Loucy (cell line): Measurements from ENCODE around the gene SPOCK2.

Experiments used
- H2AFZ ChIP-seq: fragments of 200-600 bp; sonication (generic); 2 replicates; pipeline ENCODE4 v1.6.0; 2016; ENCODE audit warnings: antibody characterized with exemption, mild to moderate bottlenecking, low read length, moderate library complexity
- H3F3A ChIP-seq: fragments of 200-600 bp; 2 replicates; pipeline ENCODE4 v1.6.0; 2016; ENCODE audit warnings: antibody characterized with exemption, low read depth, mild to moderate bottlenecking
- H3K27me3 ChIP-seq: fragments of 200-600 bp; sonication (generic); 2 replicates; pipeline ENCODE4 v1.6.1; 2014; ENCODE audit warnings: low read length, mild to moderate bottlenecking; ENCODE audit not compliant: insufficient read depth, poor library complexity, severe bottlenecking
- H3K36me3 ChIP-seq: fragments of 200-600 bp; sonication (generic); 2 replicates; pipeline ENCODE4 v1.6.1; 2016; ENCODE audit warnings: low read length; ENCODE audit not compliant: insufficient read depth
- H3K4me1 ChIP-seq: fragments of 200-600 bp; sonication (generic); 2 replicates; pipeline ENCODE4 v1.5.1; 2014; ENCODE audit warnings: low read length, mild to moderate bottlenecking; ENCODE audit not compliant: insufficient read depth, poor library complexity, severe bottlenecking
- H3K4me2 ChIP-seq: fragments of 200-600 bp; sonication (generic); 2 replicates; pipeline ENCODE4 v1.6.0; 2014; ENCODE audit warnings: antibody characterized with exemption, low read length, low read depth, mild to moderate bottlenecking; ENCODE audit not compliant: poor library complexity, severe bottlenecking
- H3K4me3 ChIP-seq: fragments of 200-600 bp; sonication (generic); 2 replicates; pipeline ENCODE4 v1.5.1; 2014; ENCODE audit warnings: low read length, mild to moderate bottlenecking, mixed read lengths; ENCODE audit not compliant: poor library complexity, severe bottlenecking
- H3K79me2 ChIP-seq: fragments of 200-600 bp; sonication (generic); 2 replicates; pipeline ENCODE4 v1.6.1; 2014; ENCODE audit warnings: low read length; ENCODE audit not compliant: insufficient read depth
- H3K9ac ChIP-seq: fragments of 200-600 bp; sonication (generic); 2 replicates; pipeline ENCODE4 v1.6.0; 2014; ENCODE audit warnings: mild to moderate bottlenecking, low read depth, low read length, moderate library complexity; ENCODE audit not compliant: poor library complexity, severe bottlenecking
- H3K9me2 ChIP-seq: fragments of 200-600 bp; sonication (generic); replicated peaks from 2 replicates; pipeline ENCODE4 v1.6.1; 2016; ENCODE audit warnings: low read depth, low read length, mixed read lengths
- H3K9me3 ChIP-seq: fragments of 200-600 bp; sonication (generic); 2 replicates; pipeline ENCODE4 v1.6.1; 2014; ENCODE audit warnings: mild to moderate bottlenecking, antibody characterized with exemption, low read length, low read depth; ENCODE audit not compliant: insufficient read depth
- H4K20me1 ChIP-seq: fragments of 200-600 bp; sonication (generic); 2 replicates; pipeline ENCODE4 v1.6.0; 2014; ENCODE audit warnings: antibody characterized with exemption, low read length, mild to moderate bottlenecking; ENCODE audit not compliant: insufficient read depth, poor library complexity, severe bottlenecking
- EZH2phosphoT487 ChIP-seq: fragments of 200-600 bp; IDR thresholded peaks from 2 replicates; pipeline ENCODE4 v1.6.1; 2018; ENCODE audit warnings: antibody characterized with exemption, mild to moderate bottlenecking, moderate library complexity, borderline replicate concordance
- TF ChIP-seq, protein P1 (sequence below): fragments of 200-600 bp; sonication (generic); conservative IDR thresholded peaks from 2 replicates; pipeline ENCODE4 v1.5.1; 2014; ENCODE audit warnings: mild to moderate bottlenecking, antibody characterized with exemption, low read length

The SPOCK2 gene

DNA sequence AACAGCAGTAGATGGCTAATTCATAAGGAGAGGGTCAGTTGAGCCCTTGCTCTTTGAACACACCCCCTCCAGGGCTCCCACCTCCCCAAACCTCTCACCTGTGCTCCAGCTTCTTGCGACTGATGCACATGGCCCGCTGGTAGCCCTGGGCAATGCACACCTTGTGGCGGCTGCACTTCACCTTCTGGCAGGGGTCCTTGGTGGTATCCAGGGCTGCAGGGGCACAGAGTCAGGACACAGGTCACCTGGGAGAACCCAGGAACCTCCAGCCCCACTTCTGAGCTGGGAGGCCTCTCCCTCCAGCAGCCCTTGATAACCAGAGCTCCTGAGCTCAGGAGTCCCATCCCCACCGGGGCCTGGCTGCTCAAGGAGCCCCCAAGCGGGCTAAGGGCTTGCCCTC, 16.3 kb downstream of the SPOCK2 start:
- H4K20me1 ChIP-seq, result no peaks in the 10 kb centered on the region
- TF ChIP-seq, protein P1, sequence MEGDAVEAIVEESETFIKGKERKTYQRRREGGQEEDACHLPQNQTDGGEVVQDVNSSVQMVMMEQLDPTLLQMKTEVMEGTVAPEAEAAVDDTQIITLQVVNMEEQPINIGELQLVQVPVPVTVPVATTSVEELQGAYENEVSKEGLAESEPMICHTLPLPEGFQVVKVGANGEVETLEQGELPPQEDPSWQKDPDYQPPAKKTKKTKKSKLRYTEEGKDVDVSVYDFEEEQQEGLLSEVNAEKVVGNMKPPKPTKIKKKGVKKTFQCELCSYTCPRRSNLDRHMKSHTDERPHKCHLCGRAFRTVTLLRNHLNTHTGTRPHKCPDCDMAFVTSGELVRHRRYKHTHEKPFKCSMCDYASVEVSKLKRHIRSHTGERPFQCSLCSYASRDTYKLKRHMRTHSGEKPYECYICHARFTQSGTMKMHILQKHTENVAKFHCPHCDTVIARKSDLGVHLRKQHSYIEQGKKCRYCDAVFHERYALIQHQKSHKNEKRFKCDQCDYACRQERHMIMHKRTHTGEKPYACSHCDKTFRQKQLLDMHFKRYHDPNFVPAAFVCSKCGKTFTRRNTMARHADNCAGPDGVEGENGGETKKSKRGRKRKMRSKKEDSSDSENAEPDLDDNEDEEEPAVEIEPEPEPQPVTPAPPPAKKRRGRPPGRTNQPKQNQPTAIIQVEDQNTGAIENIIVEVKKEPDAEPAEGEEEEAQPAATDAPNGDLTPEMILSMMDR, result no peak
- no peak for TF ChIP-seq EZH2phosphoT487
- no peaks in the 10 kb centered on the region for H3K9me3 ChIP-seq
- no peak overlapping the region for H2AFZ ChIP-seq
- H3F3A ChIP-seq, result no peaks in the 10 kb centered on the region
- H3K9ac ChIP-seq, result no peak overlapping the region
- H3K36me3 ChIP-seq, result no peaks in the 10 kb centered on the region; the same call in 1 of the 2 replicates
- no peaks in the 10 kb centered on the region for H3K9me2 ChIP-seq
- H3K4me1 ChIP-seq, result peaks cover 75% of the 10 kb centered on the region
- no peaks in the 10 kb centered on the region for H3K27me3 ChIP-seq
- no peak overlapping the region for H3K4me3 ChIP-seq
- no peak overlapping the region for H3K4me2 ChIP-seq
- peaks cover 32% of the 10 kb centered on the region for H3K79me2 ChIP-seq

- H3K27me3 ChIP-seq, result no peaks in the 10 kb centered on the region
- no peaks in the 10 kb centered on the region for H3K9me2 ChIP-seq
- peak overlapping the region; percentile 56 for H2AFZ ChIP-seq
- no peaks in the 10 kb centered on the region for H3F3A ChIP-seq
- TF ChIP-seq, protein P1, result peak; percentile 79
- TF ChIP-seq EZH2phosphoT487, result no peak
- peak overlapping the region; percentile 90 for H3K4me2 ChIP-seq
- H3K36me3 ChIP-seq, result peaks cover 14% of the 10 kb centered on the region; the same call in 1 of the 2 replicates
- peak overlapping the region; percentile 82 for H3K4me3 ChIP-seq
- no peaks in the 10 kb centered on the region for H3K9me3 ChIP-seq
- H3K9ac ChIP-seq, result peak overlapping the region; percentile 87
- H3K79me2 ChIP-seq, result peaks cover 35% of the 10 kb centered on the region
- H3K4me1 ChIP-seq, result peaks cover 61% of the 10 kb centered on the region
- peaks cover 3% of the 10 kb centered on the region for H4K20me1 ChIP-seq
These were observed 18.4 kb downstream of the SPOCK2 start for GRCh38 chr10:72069751-72070526.

- peak overlapping the region; percentile 90 for H3K4me2 ChIP-seq
- H3K4me3 ChIP-seq, result peak overlapping the region; percentile 82
- H3K9ac ChIP-seq, result peak overlapping the region; percentile 87
- peaks cover 3% of the 10 kb centered on the region for H4K20me1 ChIP-seq
- TF ChIP-seq, protein P1, result no peak
- no peak for TF ChIP-seq EZH2phosphoT487
- H3K79me2 ChIP-seq, result peaks cover 35% of the 10 kb centered on the region
- no peak overlapping the region for H2AFZ ChIP-seq
- no peaks in the 10 kb centered on the region for H3F3A ChIP-seq
- no peaks in the 10 kb centered on the region for H3K9me2 ChIP-seq
- H3K9me3 ChIP-seq, result no peaks in the 10 kb centered on the region
- no peaks in the 10 kb centered on the region for H3K27me3 ChIP-seq
- peaks cover 14% of the 10 kb centered on the region; the same call in 1 of the 2 replicates for H3K36me3 ChIP-seq
- H3K4me1 ChIP-seq, result peaks cover 51% of the 10 kb centered on the region
These were observed 19.4 kb downstream of the SPOCK2 start for GRCh38 chr10:72068901-72069446.
